ENCODE measurements around the gene KIZ. TPM values are rescaled to one million over a fixed set of nuclear protein-coding genes. Genes with fewer than 3 reads are reported as not detected.

The KIZ gene
- total RNA-seq, 1 donor from 2014 or later: 25.9 TPM

GRCh38 chr20:21147593-21147992 lies 21.7 kb downstream of the KIZ start:
- Mint-ChIP-seq H3K27me3 (no peaks in the 10 kb centered on the region), H3K4me1 (ENCODE audit: low read depth) (no peaks in the 10 kb centered on the region), H3K36me3 (ENCODE audit: insufficient read depth) (no peaks in the 10 kb centered on the region), H3K4me3 (ENCODE audit: low read depth) (no peak overlapping the region), H3K27ac (no peak overlapping the region), H3K9me3 (ENCODE audit: low read depth) (no peaks in the 10 kb centered on the region)
- DNase-seq (ENCODE audit: low spot score, unreplicated experiment): no peak
- TF ChIP-seq, protein P1, sequence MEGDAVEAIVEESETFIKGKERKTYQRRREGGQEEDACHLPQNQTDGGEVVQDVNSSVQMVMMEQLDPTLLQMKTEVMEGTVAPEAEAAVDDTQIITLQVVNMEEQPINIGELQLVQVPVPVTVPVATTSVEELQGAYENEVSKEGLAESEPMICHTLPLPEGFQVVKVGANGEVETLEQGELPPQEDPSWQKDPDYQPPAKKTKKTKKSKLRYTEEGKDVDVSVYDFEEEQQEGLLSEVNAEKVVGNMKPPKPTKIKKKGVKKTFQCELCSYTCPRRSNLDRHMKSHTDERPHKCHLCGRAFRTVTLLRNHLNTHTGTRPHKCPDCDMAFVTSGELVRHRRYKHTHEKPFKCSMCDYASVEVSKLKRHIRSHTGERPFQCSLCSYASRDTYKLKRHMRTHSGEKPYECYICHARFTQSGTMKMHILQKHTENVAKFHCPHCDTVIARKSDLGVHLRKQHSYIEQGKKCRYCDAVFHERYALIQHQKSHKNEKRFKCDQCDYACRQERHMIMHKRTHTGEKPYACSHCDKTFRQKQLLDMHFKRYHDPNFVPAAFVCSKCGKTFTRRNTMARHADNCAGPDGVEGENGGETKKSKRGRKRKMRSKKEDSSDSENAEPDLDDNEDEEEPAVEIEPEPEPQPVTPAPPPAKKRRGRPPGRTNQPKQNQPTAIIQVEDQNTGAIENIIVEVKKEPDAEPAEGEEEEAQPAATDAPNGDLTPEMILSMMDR (IDR thresholded peaks at IDR 0.05; ENCODE audit: unreplicated experiment): no peak

- TF ChIP-seq, protein P1 (IDR thresholded peaks at IDR 0.05; ENCODE audit: unreplicated experiment): no peak
- Mint-ChIP-seq H3K27me3 (no peaks in the 10 kb centered on the region), H3K9me3 (ENCODE audit: low read depth) (no peaks in the 10 kb centered on the region), H3K4me1 (ENCODE audit: low read depth) (no peaks in the 10 kb centered on the region), H3K4me3 (ENCODE audit: low read depth) (no peak overlapping the region), H3K36me3 (ENCODE audit: insufficient read depth) (no peaks in the 10 kb centered on the region), H3K27ac (no peak overlapping the region)
- DNase-seq (ENCODE audit: low spot score, unreplicated experiment): no peak
These were observed 23.5 kb downstream of the KIZ start for GRCh38 chr20:21149344-21149743.

DNA sequence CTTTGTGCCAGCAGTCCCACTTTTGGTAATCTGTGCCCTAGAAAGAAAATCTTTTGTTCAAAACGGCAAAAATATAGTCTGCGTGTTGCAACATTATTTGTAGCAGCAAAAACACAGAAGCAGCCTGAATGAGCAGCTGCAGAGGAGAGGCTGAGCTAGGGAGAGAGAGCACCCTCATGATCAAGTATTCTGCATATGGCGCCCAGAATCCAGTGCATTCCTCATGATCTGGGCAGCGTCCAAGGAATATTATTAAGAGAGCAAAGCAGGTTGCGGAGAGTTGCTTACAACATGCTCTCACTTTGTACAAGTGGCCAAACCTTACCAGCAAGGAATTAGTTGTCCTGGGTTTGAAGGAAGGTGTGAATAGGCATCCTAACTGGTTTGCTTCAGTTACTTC lies 25.9 kb downstream of the KIZ start:
- Mint-ChIP-seq H3K9me3 (ENCODE audit: low read depth) (no peaks in the 10 kb centered on the region), H3K27ac (no peak overlapping the region), H3K4me3 (ENCODE audit: low read depth) (no peak overlapping the region), H3K4me1 (ENCODE audit: low read depth) (no peaks in the 10 kb centered on the region), H3K27me3 (no peaks in the 10 kb centered on the region), H3K36me3 (ENCODE audit: insufficient read depth) (peaks cover 1% of the 10 kb centered on the region)
- DNase-seq (ENCODE audit: low spot score, unreplicated experiment): no peak
- TF ChIP-seq, protein P1 (IDR thresholded peaks at IDR 0.05; ENCODE audit: unreplicated experiment): no peak

- H3K36me3 Mint-ChIP-seq (ENCODE audit: insufficient read depth): peaks cover 1% of the 10 kb centered on the region
- H3K9me3 Mint-ChIP-seq (ENCODE audit: low read depth): no peaks in the 10 kb centered on the region
- no peak overlapping the region for H3K4me3 Mint-ChIP-seq (ENCODE audit: low read depth)
- TF ChIP-seq, protein P1 (IDR thresholded peaks at IDR 0.05; ENCODE audit: unreplicated experiment): no peak
- H3K27me3 Mint-ChIP-seq: no peaks in the 10 kb centered on the region
- DNase-seq (ENCODE audit: low spot score, unreplicated experiment): no peak
- H3K27ac Mint-ChIP-seq: no peak overlapping the region
- H3K4me1 Mint-ChIP-seq (ENCODE audit: low read depth): no peaks in the 10 kb centered on the region
These were observed 28.8 kb downstream of the KIZ start for GRCh38 chr20:21154692-21155091.

GRCh38 chr20:21155268-21155667 lies 29.4 kb downstream of the KIZ start:
- TF ChIP-seq, protein P1 (IDR thresholded peaks at IDR 0.05; ENCODE audit: unreplicated experiment): no peak
- H3K36me3 Mint-ChIP-seq (ENCODE audit: insufficient read depth): peaks cover 1% of the 10 kb centered on the region
- H3K27ac Mint-ChIP-seq: no peak overlapping the region
- no peak for DNase-seq (ENCODE audit: low spot score, unreplicated experiment)
- H3K4me1 Mint-ChIP-seq (ENCODE audit: low read depth): no peaks in the 10 kb centered on the region
- no peaks in the 10 kb centered on the region for H3K9me3 Mint-ChIP-seq (ENCODE audit: low read depth)
- H3K4me3 Mint-ChIP-seq (ENCODE audit: low read depth): no peak overlapping the region
- no peaks in the 10 kb centered on the region for H3K27me3 Mint-ChIP-seq
